ENCODE results near the gene FCER2. TPM values are rescaled to one million over a fixed set of nuclear protein-coding genes. Genes with fewer than 3 reads are reported as not detected.

The FCER2 gene
- total RNA-seq, 3 donors from 2014 or later: 0.26 to 0.44 (median 0.29) TPM

- intact Hi-C loops (cut with DNase I, micrococcal nuclease): no loop called here
- no peak for ATAC-seq
- DNase-seq: no peak
- H3K9me3 ChIP-seq: no peaks in the 10 kb centered on the region
- H3K4me3 ChIP-seq: no peak overlapping the region
- no peak for TF ChIP-seq CTCF (IDR thresholded peaks at IDR 0.05)
- H3K4me1 ChIP-seq (ENCODE audit: low read depth): no peaks in the 10 kb centered on the region
- H3K36me3 ChIP-seq (ENCODE audit: low read depth): no peaks in the 10 kb centered on the region
Observed at GRCh38 chr19:7709932-7710460, 8.1 kb upstream of the FCER2 start.

- Histone ChIP-seq H3K4me1 (ENCODE audit: low read depth) (no peaks in the 10 kb centered on the region), H3K36me3 (ENCODE audit: low read depth) (no peaks in the 10 kb centered on the region), H3K4me3 (no peak overlapping the region), H3K9me3 (no peaks in the 10 kb centered on the region)
- no peak for DNase-seq
- no peak for TF ChIP-seq CTCF (IDR thresholded peaks at IDR 0.05)
- intact Hi-C loops (cut with DNase I, micrococcal nuclease): no loop called here
- ATAC-seq: no peak
Observed at GRCh38 chr19:7706955-7707456, 5.1 kb upstream of the FCER2 start.

- intact Hi-C loops (cut with DNase I, micrococcal nuclease): no loop called here
Observed at GRCh38 chr19:7706188-7706954, 4.4 kb upstream of the FCER2 start.

DNA sequence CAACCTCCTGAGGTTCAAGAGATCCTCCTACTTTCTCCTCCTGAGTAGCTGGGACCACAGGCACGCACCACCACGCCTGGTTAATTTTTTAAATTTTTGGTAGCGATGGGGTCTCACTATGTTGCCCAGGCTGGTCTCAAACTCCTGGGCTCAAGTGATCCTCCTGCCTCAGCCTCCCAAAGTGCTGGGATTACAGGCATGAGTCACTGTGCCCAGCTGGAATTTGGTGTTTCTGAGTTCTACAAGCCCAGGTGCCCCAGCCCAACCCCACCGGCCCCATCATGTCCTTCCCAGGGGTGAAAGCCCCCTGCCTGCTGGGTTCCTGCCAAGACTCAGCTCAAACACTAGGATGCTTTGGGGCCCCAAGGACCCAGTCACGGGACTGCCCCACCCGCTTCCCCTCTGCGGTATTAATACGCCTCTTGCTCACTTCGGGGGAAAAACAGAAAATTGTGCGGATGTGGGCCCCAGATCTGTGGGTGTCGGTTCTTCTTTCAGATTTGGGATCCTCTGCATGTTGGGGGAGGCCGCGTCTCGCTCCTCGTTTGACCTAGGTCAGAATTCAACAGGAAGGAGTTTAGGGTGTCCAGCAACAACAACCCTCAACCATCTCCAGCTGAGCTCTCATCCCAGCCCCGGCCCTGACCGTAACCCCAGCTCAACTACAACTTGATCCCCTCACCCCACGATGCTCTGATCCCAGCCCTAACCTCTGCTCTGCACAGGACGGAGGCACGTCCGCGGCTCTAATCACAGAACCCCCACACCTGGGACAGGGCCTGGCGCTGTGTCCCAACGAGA lies 3.7 kb upstream of the FCER2 start:
- TF ChIP-seq CTCF (IDR thresholded peaks at IDR 0.05): no peak
- intact Hi-C loops (cut with DNase I, micrococcal nuclease): no loop called here
- Histone ChIP-seq H3K36me3 (ENCODE audit: low read depth) (no peaks in the 10 kb centered on the region), H3K4me1 (ENCODE audit: low read depth) (no peaks in the 10 kb centered on the region), H3K9me3 (no peaks in the 10 kb centered on the region), H3K4me3 (no peak overlapping the region)
- ATAC-seq (peak; percentile 85), DNase-seq (peak; percentile 55 to 87 (median 69))

More at GRCh38 chr19:7706188-7706954, 4.4 kb upstream of the FCER2 start:
- DNase-seq (no peak), ATAC-seq (no peak)
- Histone ChIP-seq H3K4me1 (ENCODE audit: low read depth) (no peaks in the 10 kb centered on the region), H3K9me3 (no peaks in the 10 kb centered on the region), H3K36me3 (ENCODE audit: low read depth) (no peaks in the 10 kb centered on the region), H3K4me3 (no peak overlapping the region)
- TF ChIP-seq CTCF (IDR thresholded peaks at IDR 0.05): no peak

DNA sequence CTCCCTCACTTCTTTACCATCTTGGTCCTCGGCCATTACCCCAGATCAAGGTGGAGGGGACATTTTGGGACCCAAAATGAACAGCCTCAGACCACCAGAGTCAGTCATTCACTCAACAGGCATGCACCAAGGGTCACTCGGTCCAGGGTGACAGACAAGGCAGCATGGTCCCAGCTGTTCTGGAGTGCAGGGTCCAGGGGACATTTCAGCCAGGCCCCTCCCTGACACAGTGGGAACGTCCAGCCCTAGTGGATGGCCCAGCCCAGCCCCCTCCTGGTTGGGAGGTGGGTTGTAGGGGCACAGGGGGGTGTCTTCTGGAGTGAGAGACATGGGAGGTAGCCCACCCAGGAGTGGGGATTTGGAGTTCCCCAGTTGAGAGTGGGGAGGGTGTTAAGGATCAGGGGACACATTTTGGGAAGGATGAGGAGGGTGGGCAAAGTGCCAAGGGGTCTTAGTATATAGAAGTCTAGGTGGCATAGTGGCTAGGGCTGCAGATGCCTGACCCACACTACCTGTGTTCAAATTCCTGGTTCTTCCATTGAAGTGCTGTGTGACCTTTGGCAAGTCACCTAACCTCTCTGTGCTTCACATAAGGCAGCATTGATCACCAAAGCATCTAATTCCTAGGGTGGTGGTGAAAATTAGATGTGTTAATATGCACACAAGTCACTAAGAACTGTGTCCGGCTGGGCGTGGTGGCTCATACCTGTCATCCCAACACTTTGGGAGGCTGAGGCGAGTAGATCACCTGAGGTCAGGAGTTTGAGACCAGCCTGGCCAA lies 2.5 kb upstream of the FCER2 start:
- no peaks in the 10 kb centered on the region for H3K9me3 ChIP-seq
- no peaks in the 10 kb centered on the region for H3K4me1 ChIP-seq (ENCODE audit: low read depth)
- ATAC-seq (no peak), DNase-seq (no peak)
- H3K36me3 ChIP-seq (ENCODE audit: low read depth): no peaks in the 10 kb centered on the region
- H3K4me3 ChIP-seq: no peak overlapping the region
- intact Hi-C loops (cut with DNase I, micrococcal nuclease): no loop called here
- no peak for TF ChIP-seq CTCF (IDR thresholded peaks at IDR 0.05)
